ENCODE measurements around the gene ATP5MC2.

DNA sequence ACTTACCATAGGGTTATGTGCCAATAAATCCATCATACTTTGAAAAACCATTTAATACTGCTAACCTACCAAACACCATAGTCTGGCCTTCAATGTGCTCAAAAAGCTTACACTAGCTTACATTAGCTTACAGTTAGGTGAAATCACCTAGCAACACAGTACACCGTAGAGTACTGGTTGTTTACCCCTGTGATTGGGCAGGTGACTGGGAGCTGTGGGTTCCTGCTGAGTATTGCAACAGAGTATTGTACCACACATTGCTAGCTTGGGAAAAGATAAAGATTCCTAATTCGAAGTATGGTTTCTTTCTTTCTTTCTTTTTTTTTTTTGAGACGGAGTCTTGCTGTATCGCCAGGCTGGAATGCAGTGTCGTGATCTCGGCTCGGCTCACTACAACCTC, 5.6 kb downstream of the ATP5MC2 start:
- TF ChIP-seq ELF1 (IDR thresholded peaks at IDR 0.05; ENCODE audit: borderline replicate concordance, low read depth), result no peak
- TF ChIP-seq, protein P1, sequence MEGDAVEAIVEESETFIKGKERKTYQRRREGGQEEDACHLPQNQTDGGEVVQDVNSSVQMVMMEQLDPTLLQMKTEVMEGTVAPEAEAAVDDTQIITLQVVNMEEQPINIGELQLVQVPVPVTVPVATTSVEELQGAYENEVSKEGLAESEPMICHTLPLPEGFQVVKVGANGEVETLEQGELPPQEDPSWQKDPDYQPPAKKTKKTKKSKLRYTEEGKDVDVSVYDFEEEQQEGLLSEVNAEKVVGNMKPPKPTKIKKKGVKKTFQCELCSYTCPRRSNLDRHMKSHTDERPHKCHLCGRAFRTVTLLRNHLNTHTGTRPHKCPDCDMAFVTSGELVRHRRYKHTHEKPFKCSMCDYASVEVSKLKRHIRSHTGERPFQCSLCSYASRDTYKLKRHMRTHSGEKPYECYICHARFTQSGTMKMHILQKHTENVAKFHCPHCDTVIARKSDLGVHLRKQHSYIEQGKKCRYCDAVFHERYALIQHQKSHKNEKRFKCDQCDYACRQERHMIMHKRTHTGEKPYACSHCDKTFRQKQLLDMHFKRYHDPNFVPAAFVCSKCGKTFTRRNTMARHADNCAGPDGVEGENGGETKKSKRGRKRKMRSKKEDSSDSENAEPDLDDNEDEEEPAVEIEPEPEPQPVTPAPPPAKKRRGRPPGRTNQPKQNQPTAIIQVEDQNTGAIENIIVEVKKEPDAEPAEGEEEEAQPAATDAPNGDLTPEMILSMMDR (IDR thresholded peaks at IDR 0.05 in 2 of 3, conservative IDR thresholded peaks at IDR 0.05 in 1 of 3; ENCODE audit: borderline replicate concordance in 1 of 3, insufficient read depth in 1 of 3, low read depth in 2 of 3, low read length in 2 of 3), result no peak
- TF ChIP-seq EZH2 (IDR thresholded peaks at IDR 0.05), result no peak
- TF ChIP-seq, protein P2, sequence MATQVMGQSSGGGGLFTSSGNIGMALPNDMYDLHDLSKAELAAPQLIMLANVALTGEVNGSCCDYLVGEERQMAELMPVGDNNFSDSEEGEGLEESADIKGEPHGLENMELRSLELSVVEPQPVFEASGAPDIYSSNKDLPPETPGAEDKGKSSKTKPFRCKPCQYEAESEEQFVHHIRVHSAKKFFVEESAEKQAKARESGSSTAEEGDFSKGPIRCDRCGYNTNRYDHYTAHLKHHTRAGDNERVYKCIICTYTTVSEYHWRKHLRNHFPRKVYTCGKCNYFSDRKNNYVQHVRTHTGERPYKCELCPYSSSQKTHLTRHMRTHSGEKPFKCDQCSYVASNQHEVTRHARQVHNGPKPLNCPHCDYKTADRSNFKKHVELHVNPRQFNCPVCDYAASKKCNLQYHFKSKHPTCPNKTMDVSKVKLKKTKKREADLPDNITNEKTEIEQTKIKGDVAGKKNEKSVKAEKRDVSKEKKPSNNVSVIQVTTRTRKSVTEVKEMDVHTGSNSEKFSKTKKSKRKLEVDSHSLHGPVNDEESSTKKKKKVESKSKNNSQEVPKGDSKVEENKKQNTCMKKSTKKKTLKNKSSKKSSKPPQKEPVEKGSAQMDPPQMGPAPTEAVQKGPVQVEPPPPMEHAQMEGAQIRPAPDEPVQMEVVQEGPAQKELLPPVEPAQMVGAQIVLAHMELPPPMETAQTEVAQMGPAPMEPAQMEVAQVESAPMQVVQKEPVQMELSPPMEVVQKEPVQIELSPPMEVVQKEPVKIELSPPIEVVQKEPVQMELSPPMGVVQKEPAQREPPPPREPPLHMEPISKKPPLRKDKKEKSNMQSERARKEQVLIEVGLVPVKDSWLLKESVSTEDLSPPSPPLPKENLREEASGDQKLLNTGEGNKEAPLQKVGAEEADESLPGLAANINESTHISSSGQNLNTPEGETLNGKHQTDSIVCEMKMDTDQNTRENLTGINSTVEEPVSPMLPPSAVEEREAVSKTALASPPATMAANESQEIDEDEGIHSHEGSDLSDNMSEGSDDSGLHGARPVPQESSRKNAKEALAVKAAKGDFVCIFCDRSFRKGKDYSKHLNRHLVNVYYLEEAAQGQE (IDR thresholded peaks at IDR 0.05; ENCODE audit: low read depth), result no peak
- TF ChIP-seq, protein P3, sequence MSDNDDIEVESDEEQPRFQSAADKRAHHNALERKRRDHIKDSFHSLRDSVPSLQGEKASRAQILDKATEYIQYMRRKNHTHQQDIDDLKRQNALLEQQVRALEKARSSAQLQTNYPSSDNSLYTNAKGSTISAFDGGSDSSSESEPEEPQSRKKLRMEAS (IDR thresholded peaks at IDR 0.05), result no peak
- no peak for TF ChIP-seq POLR2A (IDR thresholded peaks at IDR 0.05; ENCODE audit: borderline replicate concordance, extremely low read depth, insufficient read depth, insufficient read length)
- TF ChIP-seq RAD21 (IDR thresholded peaks at IDR 0.05; ENCODE audit: low read depth), result no peak
- TF ChIP-seq POLR2AphosphoS5 (IDR thresholded peaks at IDR 0.05; ENCODE audit: low read depth, low read length), result no peak
- TF ChIP-seq SP1 (IDR thresholded peaks at IDR 0.05; ENCODE audit: low read depth), result no peak

Data from HCT116 (cell line).